Keratinocyte (primary cell): ENCODE measurements around the gene ANKS1B. TPM values are rescaled to one million over a fixed set of nuclear protein-coding genes. Genes with fewer than 3 reads are reported as not detected.
"Not testable (repeated sequence)": the region's sequence is repeated elsewhere in the genome, so short reads cannot be mapped to it uniquely, and the experiment has no call there.

Source experiments
- DNase-seq: peaks from one replicate; pipeline ENCODE4 v3.0.0-alpha.2; 2011; ENCODE audit warnings: low read depth, missing footprints, low spot score
- FAIRE-seq: peaks from 2 replicates; lab custom pipeline; 2011; peaks lifted over from hg19 to GRCh38; lab: Jason Lieb, UNC
- H2AFZ ChIP-seq: 2 replicates; pipeline ENCODE4 v1.6.0; 2012; ENCODE audit warnings: low read length, control low read depth, inconsistent platforms; ENCODE audit not compliant: control insufficient read depth
- H3K27ac ChIP-seq: 2 replicates; pipeline ENCODE4 v1.5.1; 2011; ENCODE audit warnings: low read length; ENCODE audit not compliant: control insufficient read depth, insufficient read depth
- H3K27me3 ChIP-seq: 3 replicates; pipeline ENCODE4 v1.6.0; 2011; ENCODE audit warnings: low read length; ENCODE audit not compliant: control insufficient read depth, insufficient read depth; ENCODE audit errors: extremely low read depth
- H3K36me3 ChIP-seq, 2 experiments: 2 replicates in 1 of 2; 3 replicates in 1 of 2; pipeline ENCODE4 v1.5.1; 2011; ENCODE audit warnings: low read length in 2 of 2, mild to moderate bottlenecking in 1 of 2; ENCODE audit not compliant: control insufficient read depth in 2 of 2, insufficient read depth in 2 of 2; ENCODE audit errors: extremely low read depth in 1 of 2
- H3K4me1 ChIP-seq: 3 replicates; pipeline ENCODE4 v1.5.1; 2011; ENCODE audit warnings: low read length; ENCODE audit not compliant: control insufficient read depth, insufficient read depth; ENCODE audit errors: extremely low read depth
- H3K4me2 ChIP-seq: 3 replicates; pipeline ENCODE4 v1.6.0; 2011; ENCODE audit warnings: low read depth, low read length; ENCODE audit not compliant: control insufficient read depth, insufficient read depth; ENCODE audit errors: extremely low read depth
- H3K4me3 ChIP-seq, 3 experiments: fragments of 200-600 bp in 1 of 3; sonication (generic) in 1 of 3; 2 replicates in 2 of 3; 3 replicates in 1 of 3; pipeline ENCODE4 v1.5.1; 2011 to 2016; ENCODE audit warnings: low read length in 3 of 3, mild to moderate bottlenecking in 3 of 3, control low read depth in 2 of 3, inconsistent platforms in 1 of 3, low read depth in 1 of 3, mixed read lengths in 1 of 3, mixed run types in 1 of 3, moderate library complexity in 1 of 3; ENCODE audit not compliant: control insufficient read depth in 2 of 3, insufficient read depth in 2 of 3; ENCODE audit errors: extremely low read depth in 1 of 3
- H3K79me2 ChIP-seq: 2 replicates; pipeline ENCODE4 v1.6.0; 2012; ENCODE audit warnings: low read length; ENCODE audit not compliant: control insufficient read depth, insufficient read depth
- H3K9ac ChIP-seq: 3 replicates; pipeline ENCODE4 v1.6.0; 2011; ENCODE audit warnings: low read length; ENCODE audit not compliant: control insufficient read depth, insufficient read depth; ENCODE audit errors: extremely low read depth
- H3K9me1 ChIP-seq: 3 replicates; pipeline ENCODE4 v1.6.0; 2011; ENCODE audit warnings: low read length; ENCODE audit not compliant: control insufficient read depth, insufficient read depth; ENCODE audit errors: extremely low read depth
- H3K9me3 ChIP-seq: 2 replicates; pipeline ENCODE4 v1.5.1; 2012; ENCODE audit warnings: low read depth, low read length; ENCODE audit not compliant: control insufficient read depth
- H4K20me1 ChIP-seq: 3 replicates; pipeline ENCODE4 v1.6.0; 2011; ENCODE audit warnings: low read length; ENCODE audit not compliant: control insufficient read depth, insufficient read depth; ENCODE audit errors: extremely low read depth
- CTCF ChIP-seq, 3 experiments: IDR thresholded peaks in 1 of 3; conservative IDR thresholded peaks in 1 of 3; optimal IDR thresholded peaks in 1 of 3; 2 replicates in 2 of 3; 3 replicates in 1 of 3; pipeline versions ENCODE3 to v1.5.1; 2011; ENCODE audit warnings: low read length in 3 of 3, mild to moderate bottlenecking in 3 of 3, moderate library complexity in 2 of 3, control low read depth in 1 of 3, inconsistent platforms in 1 of 3; ENCODE audit not compliant: insufficient read depth in 2 of 3; ENCODE audit errors: extremely low read depth in 1 of 3
- EZH2 ChIP-seq: IDR thresholded peaks from one replicate; pipeline ENCODE4 v1.6.1; 2012; ENCODE audit warnings: inconsistent platforms, mild to moderate bottlenecking, low read length, moderate library complexity
- dilution Hi-C: fragments of 300-500 bp; cut with MboI; formaldehyde crosslinking; loops from one replicate; pipeline ENCODE4 v1.7.0; 2020; ENCODE audit warnings: low sequenced_read_pairs; ENCODE audit not compliant: extremely low pct_ligation_motif_present
- polyA plus RNA-seq, 5 experiments: library from polyadenylated mRNA; depleted of rRNA in 3 of 5; stranded (reverse) in 3 of 5; stranded (forward) in 1 of 5; unstranded in 1 of 5; fragments of >200 nt; gene quantifications; 1 replicate in 1 of 5; 2 replicates in 3 of 5; 3 replicates in 1 of 5; pipeline versions ENCODE4 v1.2.1 to v1.2.3, GENCODE V29; 2011 to 2012; ENCODE audit warnings: missing spikeins in 2 of 5, low read depth in 1 of 5, low replicate concordance in 1 of 5

ANKS1B gene
- polyA plus RNA-seq, 1 donor (not counting 4 experiments of a cell fraction or from before 2014, with no cell fraction given): not detected

DNA sequence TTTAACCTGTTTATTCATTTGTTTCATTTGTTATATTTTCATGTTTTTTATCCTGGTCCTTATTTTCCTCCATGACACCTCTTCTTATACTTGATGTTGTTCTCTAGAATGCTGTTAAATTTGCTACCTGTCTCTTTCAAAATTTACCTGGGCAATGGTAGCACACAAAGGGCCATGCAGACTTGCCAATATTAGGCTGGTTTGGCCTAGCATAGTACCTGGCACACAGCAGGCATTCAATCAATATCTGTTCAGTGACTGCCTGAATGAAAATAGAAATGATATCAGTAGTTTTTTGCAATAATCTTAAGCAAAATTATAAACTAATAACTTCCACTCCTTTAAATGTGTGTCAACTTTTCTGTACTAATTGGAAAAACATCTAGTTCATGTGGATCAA lies 1014.5 kb downstream of the ANKS1B start:
- Histone ChIP-seq H2AFZ (no peak overlapping the region), H3K27ac (no peak overlapping the region), H3K9me3 (no peaks in the 10 kb centered on the region), H3K79me2 (no peaks in the 10 kb centered on the region), H3K27me3 (no peaks in the 10 kb centered on the region), H3K9ac (no peak overlapping the region), H3K4me3 (no peak overlapping the region), H3K4me2 (no peak overlapping the region), H3K9me1 (no peaks in the 10 kb centered on the region), H4K20me1 (no peaks in the 10 kb centered on the region), H3K4me1 (no peaks in the 10 kb centered on the region), H3K36me3 (no peaks in the 10 kb centered on the region)
- dilution Hi-C loops: no loop called here
- FAIRE-seq (no peak), DNase-seq (no peak)
- TF ChIP-seq CTCF (optimal IDR thresholded peaks at IDR 0.05 in 1 of 3, IDR thresholded peaks at IDR 0.05 in 1 of 3, conservative IDR thresholded peaks at IDR 0.05 in 1 of 3; ENCODE audit: extremely low read depth in 1 of 3, insufficient read depth in 2 of 3, low read length in 3 of 3): no peak
- TF ChIP-seq EZH2: no peak

DNA sequence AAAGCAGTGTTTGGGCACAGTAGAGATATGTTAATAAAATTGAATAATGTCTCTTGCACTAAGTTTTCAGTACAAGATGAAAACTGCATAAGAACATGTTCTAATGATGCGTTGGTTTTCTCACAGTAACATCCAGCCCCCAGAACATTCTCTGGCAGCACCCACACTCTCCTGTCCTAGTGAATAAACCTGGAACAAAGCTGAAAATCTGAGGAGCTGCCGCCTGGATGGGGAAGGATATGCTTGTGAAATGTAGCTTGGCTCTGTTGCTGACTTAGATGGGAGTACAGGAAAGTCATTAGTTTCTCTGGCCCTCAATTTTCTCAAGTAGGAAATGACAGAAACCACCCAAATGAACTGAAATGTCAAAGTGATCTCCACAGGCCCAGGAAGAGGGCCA lies 1015.8 kb downstream of the ANKS1B start:
- H3K9me1 ChIP-seq: no peaks in the 10 kb centered on the region
- H2AFZ ChIP-seq: no peak overlapping the region
- H3K27me3 ChIP-seq: no peaks in the 10 kb centered on the region
- H3K79me2 ChIP-seq: no peaks in the 10 kb centered on the region
- H3K36me3 ChIP-seq: no peaks in the 10 kb centered on the region
- FAIRE-seq: no peak
- dilution Hi-C loops: no loop called here
- no peaks in the 10 kb centered on the region for H3K4me1 ChIP-seq
- H4K20me1 ChIP-seq: no peaks in the 10 kb centered on the region
- no peak overlapping the region for H3K27ac ChIP-seq
- no peak overlapping the region for H3K4me2 ChIP-seq
- no peak for DNase-seq
- no peak overlapping the region for H3K9ac ChIP-seq
- no peaks in the 10 kb centered on the region for H3K9me3 ChIP-seq
- H3K4me3 ChIP-seq: no peak overlapping the region
- TF ChIP-seq CTCF (optimal IDR thresholded peaks at IDR 0.05 in 1 of 3, IDR thresholded peaks at IDR 0.05 in 1 of 3, conservative IDR thresholded peaks at IDR 0.05 in 1 of 3; ENCODE audit: extremely low read depth in 1 of 3, insufficient read depth in 2 of 3, low read length in 3 of 3) (no peak), EZH2 (no peak)

GRCh38 chr12:98957135-98957534 lies 1027.6 kb downstream of the ANKS1B start:
- H3K9me3 ChIP-seq, dilution Hi-C loops, H3K4me2 ChIP-seq, H3K4me3 ChIP-seq, H2AFZ ChIP-seq, DNase-seq, H3K79me2 ChIP-seq, FAIRE-seq, H4K20me1 ChIP-seq, H3K9me1 ChIP-seq, H3K27ac ChIP-seq, H3K36me3 ChIP-seq, H3K9ac ChIP-seq, H3K27me3 ChIP-seq, H3K4me1 ChIP-seq: not testable (repeated sequence)
